ENCODE data around the gene IL23A.
A peak's percentile ranks its signal among the peaks of the same experiment; 100 is the strongest.

Gene IL23A, protein sequence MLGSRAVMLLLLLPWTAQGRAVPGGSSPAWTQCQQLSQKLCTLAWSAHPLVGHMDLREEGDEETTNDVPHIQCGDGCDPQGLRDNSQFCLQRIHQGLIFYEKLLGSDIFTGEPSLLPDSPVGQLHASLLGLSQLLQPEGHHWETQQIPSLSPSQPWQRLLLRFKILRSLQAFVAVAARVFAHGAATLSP

GRCh38 chr12:56338308-56339157 is at the start of gene IL23A:
TSS of gene IL23A (plus strand) at chr12:56338884. CDS start at chr12:56339045, 161 bp downstream.
- H3K36me3 ChIP-seq (ENCODE audit: control insufficient read depth, insufficient read depth, low read length): peaks cover 7% of the 10 kb centered on the region
- H3K4me1 ChIP-seq (ENCODE audit: control insufficient read depth, insufficient read depth, low read length): no peaks in the 10 kb centered on the region
- H3K9me3 ChIP-seq (ENCODE audit: control insufficient read depth, low read length): no peaks in the 10 kb centered on the region
- no peaks in the 10 kb centered on the region for H3K27me3 ChIP-seq (ENCODE audit: control insufficient read depth, insufficient read depth, low read length)
- no peak within 1 kb of the TSS for H3K9ac ChIP-seq (ENCODE audit: low read length)
- no peak within 1 kb of the TSS for H3K4me3 ChIP-seq (ENCODE audit: low read length)

DNA sequence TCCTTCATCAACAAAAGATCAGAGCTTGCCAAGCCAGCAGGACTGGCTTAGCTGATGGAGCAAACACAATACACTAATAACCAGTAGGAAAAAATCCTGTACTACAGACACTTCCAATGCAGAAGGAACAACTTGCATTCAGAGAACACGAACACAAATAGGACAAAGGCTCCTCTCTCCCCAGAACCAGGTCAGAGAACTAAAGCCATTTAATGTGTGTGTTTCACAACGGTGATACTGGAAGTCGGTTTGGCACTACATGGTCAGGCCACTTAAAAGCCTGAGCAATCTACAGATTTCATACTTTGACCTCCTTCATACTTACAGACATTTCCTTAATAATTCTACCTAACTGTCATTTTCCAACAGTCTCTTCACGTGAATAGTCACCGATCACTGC is 44.9 kb upstream of the IL23A start:
- Histone ChIP-seq H3K9me3 (ENCODE audit: control insufficient read depth, low read length) (no peaks in the 10 kb centered on the region), H3K4me3 (ENCODE audit: low read length) (no peak overlapping the region), H3K9ac (ENCODE audit: low read length) (no peak overlapping the region), H3K36me3 (ENCODE audit: control insufficient read depth, insufficient read depth, low read length) (no peaks in the 10 kb centered on the region), H3K4me1 (ENCODE audit: control insufficient read depth, insufficient read depth, low read length) (peaks cover 5% of the 10 kb centered on the region), H3K27me3 (ENCODE audit: control insufficient read depth, insufficient read depth, low read length) (no peaks in the 10 kb centered on the region)

- H3K4me3 ChIP-seq (ENCODE audit: low read length): no peak overlapping the region
- H3K9me3 ChIP-seq (ENCODE audit: control insufficient read depth, low read length): no peaks in the 10 kb centered on the region
- no peaks in the 10 kb centered on the region for H3K36me3 ChIP-seq (ENCODE audit: control insufficient read depth, insufficient read depth, low read length)
- H3K27me3 ChIP-seq (ENCODE audit: control insufficient read depth, insufficient read depth, low read length): no peaks in the 10 kb centered on the region
- H3K9ac ChIP-seq (ENCODE audit: low read length): peak overlapping the region; percentile 1
- peaks cover 21% of the 10 kb centered on the region for H3K4me1 ChIP-seq (ENCODE audit: control insufficient read depth, insufficient read depth, low read length)
These were observed 42.4 kb upstream of the IL23A start for GRCh38 chr12:56296295-56296694.

GRCh38 chr12:56297400-56297799 is 41.3 kb upstream of the IL23A start:
- Histone ChIP-seq H3K36me3 (ENCODE audit: control insufficient read depth, insufficient read depth, low read length) (no peaks in the 10 kb centered on the region), H3K4me3 (ENCODE audit: low read length) (no peak overlapping the region), H3K4me1 (ENCODE audit: control insufficient read depth, insufficient read depth, low read length) (peaks cover 31% of the 10 kb centered on the region)

DNA sequence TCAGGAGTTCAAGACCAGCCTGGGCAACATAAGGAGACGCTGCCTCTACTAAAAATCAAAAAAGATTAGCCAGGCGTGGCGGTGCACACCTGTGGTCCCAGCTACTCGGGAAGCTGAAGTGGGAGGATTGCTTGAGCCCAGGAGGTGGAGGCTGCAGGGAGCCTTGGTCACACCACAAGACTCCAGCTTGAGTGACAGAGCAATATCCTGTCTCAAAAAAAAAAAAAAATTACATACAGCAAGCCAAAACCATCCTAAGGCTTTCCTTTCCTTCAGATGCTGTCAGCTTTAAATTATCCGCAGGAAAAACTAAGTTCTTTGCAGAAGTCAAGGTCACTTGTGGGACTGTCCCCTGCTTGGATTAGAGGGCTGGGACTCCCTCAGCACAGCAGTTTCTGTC is 39.9 kb upstream of the IL23A start:
- H3K4me1 ChIP-seq (ENCODE audit: control insufficient read depth, insufficient read depth, low read length): peaks cover 31% of the 10 kb centered on the region

More at GRCh38 chr12:56297400-56297799, 41.3 kb upstream of the IL23A start:
- H3K27me3 ChIP-seq (ENCODE audit: control insufficient read depth, insufficient read depth, low read length): no peaks in the 10 kb centered on the region
- no peak overlapping the region for H3K9ac ChIP-seq (ENCODE audit: low read length)
- no peaks in the 10 kb centered on the region for H3K9me3 ChIP-seq (ENCODE audit: control insufficient read depth, low read length)

DNA sequence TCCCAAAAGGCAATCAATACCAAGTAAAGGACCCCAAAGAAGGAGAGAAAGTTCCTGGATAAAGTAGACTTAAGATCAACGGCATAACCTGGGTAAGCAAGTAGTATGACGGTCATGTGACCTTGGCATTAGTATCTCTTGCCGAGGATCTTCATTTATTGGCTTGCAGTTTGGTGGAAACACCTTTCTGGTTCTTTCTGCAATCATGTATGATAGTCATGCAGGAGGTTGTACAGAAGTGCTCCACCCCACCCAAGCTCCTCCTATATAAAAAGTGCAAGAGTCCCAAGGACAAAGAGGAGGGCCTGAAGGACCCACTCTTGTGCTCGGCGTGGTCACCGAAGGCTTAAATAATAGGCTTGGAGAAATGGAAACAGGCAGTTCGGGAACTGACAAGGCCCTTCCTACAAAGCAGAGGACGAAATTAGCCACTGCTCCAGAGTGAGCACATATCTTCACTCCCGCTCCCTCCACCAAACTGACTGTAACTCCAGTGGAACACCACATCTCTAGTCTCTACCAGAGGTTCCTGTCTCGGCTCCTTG is 39.3 kb upstream of the IL23A start:
- H3K4me1 ChIP-seq (ENCODE audit: control insufficient read depth, insufficient read depth, low read length): peaks cover 31% of the 10 kb centered on the region
- no peaks in the 10 kb centered on the region for H3K36me3 ChIP-seq (ENCODE audit: control insufficient read depth, insufficient read depth, low read length)

More for the DNA sequence above, 39.9 kb upstream of the IL23A start:
- H3K9me3 ChIP-seq (ENCODE audit: control insufficient read depth, low read length): no peaks in the 10 kb centered on the region
- no peaks in the 10 kb centered on the region for H3K27me3 ChIP-seq (ENCODE audit: control insufficient read depth, insufficient read depth, low read length)
- H3K9ac ChIP-seq (ENCODE audit: low read length): peak overlapping the region; percentile 76
- peak overlapping the region; percentile 76 for H3K4me3 ChIP-seq (ENCODE audit: low read length)
- no peaks in the 10 kb centered on the region for H3K36me3 ChIP-seq (ENCODE audit: control insufficient read depth, insufficient read depth, low read length)

GRCh38 chr12:56299853-56300643 is 38.6 kb upstream of the IL23A start, which contains the start of gene CS:
TSS of gene CS (minus strand) at chr12:56300330. CDS start at chr12:56300201, 129 bp downstream.
- Histone ChIP-seq H3K36me3 (ENCODE audit: control insufficient read depth, insufficient read depth, low read length) (no peaks in the 10 kb centered on the region), H3K27me3 (ENCODE audit: control insufficient read depth, insufficient read depth, low read length) (no peaks in the 10 kb centered on the region), H3K4me1 (ENCODE audit: control insufficient read depth, insufficient read depth, low read length) (peaks cover 31% of the 10 kb centered on the region), H3K4me3 (ENCODE audit: low read length) (peak within 1 kb of the TSS; percentile 76), H3K9me3 (ENCODE audit: control insufficient read depth, low read length) (no peaks in the 10 kb centered on the region), H3K9ac (ENCODE audit: low read length) (peak within 1 kb of the TSS; percentile 76)

More for the DNA sequence above, 39.3 kb upstream of the IL23A start:
- Histone ChIP-seq H3K27me3 (ENCODE audit: control insufficient read depth, insufficient read depth, low read length) (no peaks in the 10 kb centered on the region), H3K4me3 (ENCODE audit: low read length) (peak overlapping the region; percentile 76), H3K9me3 (ENCODE audit: control insufficient read depth, low read length) (no peaks in the 10 kb centered on the region), H3K9ac (ENCODE audit: low read length) (peak overlapping the region; percentile 76)

DNA sequence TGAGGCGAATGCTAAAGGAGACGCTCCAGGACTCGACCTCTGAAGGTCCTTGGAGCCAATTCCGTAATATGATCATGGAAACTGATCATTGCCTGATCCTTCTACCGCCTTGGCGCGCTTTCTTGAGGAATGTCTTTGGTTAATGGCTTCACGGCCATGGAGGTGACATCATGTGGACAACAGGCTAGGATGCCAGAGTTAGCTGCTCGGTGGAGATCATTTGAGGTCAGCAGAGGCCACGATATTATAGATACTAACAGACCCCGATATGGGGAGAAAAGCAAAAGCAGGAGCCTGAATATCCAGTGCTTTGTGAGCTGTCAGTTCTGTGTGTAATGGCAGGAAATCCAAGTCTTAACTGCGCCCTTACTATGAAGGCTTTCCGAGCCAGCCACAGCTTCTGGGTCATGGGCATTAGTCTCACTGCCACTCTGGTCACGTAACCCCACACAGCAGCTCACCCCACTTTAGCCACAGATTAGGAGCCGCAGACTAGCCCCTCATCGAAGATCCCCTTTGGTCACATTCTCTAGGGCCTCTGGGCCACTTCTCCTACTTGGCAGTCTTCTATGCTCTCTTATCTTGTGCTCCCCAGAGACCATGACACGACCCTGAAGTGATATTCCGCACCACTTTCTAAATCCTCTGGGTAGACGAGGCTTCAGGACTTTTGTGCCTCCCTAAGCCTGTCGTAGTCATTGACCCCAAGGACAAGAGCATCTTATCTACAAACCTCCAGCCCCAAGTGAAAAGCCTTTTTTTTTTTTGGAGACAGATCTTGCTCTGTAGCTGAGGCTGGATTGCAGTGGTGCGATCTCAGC is 37.8 kb upstream of the IL23A start:
- H3K27me3 ChIP-seq (ENCODE audit: control insufficient read depth, insufficient read depth, low read length): no peaks in the 10 kb centered on the region
- peak overlapping the region; percentile 16 for H3K4me3 ChIP-seq (ENCODE audit: low read length)
- H3K36me3 ChIP-seq (ENCODE audit: control insufficient read depth, insufficient read depth, low read length): no peaks in the 10 kb centered on the region
- H3K9me3 ChIP-seq (ENCODE audit: control insufficient read depth, low read length): no peaks in the 10 kb centered on the region
- H3K9ac ChIP-seq (ENCODE audit: low read length): peak overlapping the region; percentile 76
- H3K4me1 ChIP-seq (ENCODE audit: control insufficient read depth, insufficient read depth, low read length): peaks cover 31% of the 10 kb centered on the region

DNA sequence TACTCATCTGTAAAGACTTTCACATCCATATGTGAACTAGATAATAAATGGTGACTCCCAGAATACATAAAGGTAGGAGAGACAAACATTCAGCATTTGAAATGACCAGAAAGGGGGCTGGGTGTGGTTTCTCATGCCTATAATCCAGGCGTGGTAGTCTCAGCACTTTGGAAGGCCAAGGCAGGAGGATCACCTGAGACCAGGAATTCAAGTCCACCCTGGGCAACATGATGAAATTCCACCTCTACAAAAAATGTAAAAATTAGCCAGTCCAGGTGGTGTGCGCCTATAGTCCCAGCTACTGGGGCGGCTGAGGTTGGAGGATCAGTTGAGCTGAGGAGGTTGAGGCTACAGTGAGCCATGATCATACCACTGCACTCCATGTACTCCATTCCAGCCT is 34.4 kb upstream of the IL23A start:
- Histone ChIP-seq H3K9me3 (ENCODE audit: control insufficient read depth, low read length) (no peaks in the 10 kb centered on the region), H3K4me1 (ENCODE audit: control insufficient read depth, insufficient read depth, low read length) (peaks cover 21% of the 10 kb centered on the region), H3K9ac (ENCODE audit: low read length) (no peak overlapping the region), H3K4me3 (ENCODE audit: low read length) (no peak overlapping the region), H3K27me3 (ENCODE audit: control insufficient read depth, insufficient read depth, low read length) (no peaks in the 10 kb centered on the region), H3K36me3 (ENCODE audit: control insufficient read depth, insufficient read depth, low read length) (no peaks in the 10 kb centered on the region)

DNA sequence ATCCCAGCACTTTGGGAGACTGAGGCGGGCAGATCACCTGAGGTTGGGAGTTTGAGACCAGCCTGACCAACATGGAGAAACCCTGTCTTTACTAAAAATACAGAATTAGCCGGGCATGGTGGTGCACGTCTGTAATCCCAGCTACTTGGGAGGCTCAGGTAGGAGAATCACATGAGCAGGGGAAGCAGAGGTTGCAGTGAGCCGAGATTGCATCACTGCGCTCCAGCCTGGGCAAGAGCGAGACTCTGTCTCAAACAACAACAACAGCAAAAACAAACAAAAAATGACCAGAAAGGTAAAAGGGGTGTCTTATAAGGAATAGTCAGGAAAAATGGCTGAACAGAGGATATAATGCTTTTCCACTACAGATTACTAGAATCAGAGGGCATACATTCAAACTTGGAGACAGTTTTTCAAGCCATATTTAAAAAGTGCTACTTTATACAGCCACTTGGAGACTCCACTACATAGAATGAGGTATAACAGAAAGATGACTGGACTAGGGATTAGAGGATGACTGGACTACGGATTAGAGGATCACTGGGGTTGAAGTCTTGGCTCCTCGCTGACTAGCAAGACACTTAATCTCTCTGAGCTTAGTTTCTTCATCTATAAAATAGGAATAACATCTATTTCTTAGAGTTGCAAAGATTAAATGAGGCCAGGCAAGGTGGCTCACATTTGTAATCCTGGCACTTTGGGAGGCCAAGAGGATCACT is 33.7 kb upstream of the IL23A start:
- no peaks in the 10 kb centered on the region for H3K36me3 ChIP-seq (ENCODE audit: control insufficient read depth, insufficient read depth, low read length)
- H3K9ac ChIP-seq (ENCODE audit: low read length): no peak overlapping the region
- peaks cover 18% of the 10 kb centered on the region for H3K4me1 ChIP-seq (ENCODE audit: control insufficient read depth, insufficient read depth, low read length)
- H3K4me3 ChIP-seq (ENCODE audit: low read length): no peak overlapping the region
- no peaks in the 10 kb centered on the region for H3K27me3 ChIP-seq (ENCODE audit: control insufficient read depth, insufficient read depth, low read length)
- no peaks in the 10 kb centered on the region for H3K9me3 ChIP-seq (ENCODE audit: control insufficient read depth, low read length)

Data from mucosa of stomach (tissue), 1 donor.